ENCODE results near the gene CAMTA1. TPM values are rescaled to one million over a fixed set of nuclear protein-coding genes. Genes with fewer than 3 reads are reported as not detected.

CAMTA1 gene
- total and polyA plus RNA-seq, 9 of the 15 experiments (the other 6 are each of a cell fraction or from before 2014, with no cell fraction given) = 43.9 to 161 (median 65.9) TPM

DNA sequence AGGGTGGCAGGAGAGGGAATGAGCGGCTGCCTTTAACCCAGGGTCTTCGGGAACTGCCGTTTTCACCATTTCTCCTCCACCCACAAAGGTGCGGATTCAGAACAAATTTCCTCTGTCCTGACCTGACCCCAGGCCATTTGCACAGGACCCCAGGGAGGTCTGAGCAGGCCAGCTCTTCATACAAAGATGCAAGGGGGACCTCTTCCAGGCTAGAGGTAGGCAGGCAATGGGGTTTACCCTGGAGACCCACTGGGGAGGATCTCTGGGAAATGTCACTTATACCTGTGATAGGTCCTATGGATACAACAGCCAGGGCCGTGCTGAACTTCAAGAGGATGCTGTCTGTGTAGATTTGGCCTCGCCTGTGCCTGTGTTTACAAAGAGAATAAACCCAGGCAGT, 896.1 kb downstream of the CAMTA1 start (continued):
- TF ChIP-seq, protein P1, sequence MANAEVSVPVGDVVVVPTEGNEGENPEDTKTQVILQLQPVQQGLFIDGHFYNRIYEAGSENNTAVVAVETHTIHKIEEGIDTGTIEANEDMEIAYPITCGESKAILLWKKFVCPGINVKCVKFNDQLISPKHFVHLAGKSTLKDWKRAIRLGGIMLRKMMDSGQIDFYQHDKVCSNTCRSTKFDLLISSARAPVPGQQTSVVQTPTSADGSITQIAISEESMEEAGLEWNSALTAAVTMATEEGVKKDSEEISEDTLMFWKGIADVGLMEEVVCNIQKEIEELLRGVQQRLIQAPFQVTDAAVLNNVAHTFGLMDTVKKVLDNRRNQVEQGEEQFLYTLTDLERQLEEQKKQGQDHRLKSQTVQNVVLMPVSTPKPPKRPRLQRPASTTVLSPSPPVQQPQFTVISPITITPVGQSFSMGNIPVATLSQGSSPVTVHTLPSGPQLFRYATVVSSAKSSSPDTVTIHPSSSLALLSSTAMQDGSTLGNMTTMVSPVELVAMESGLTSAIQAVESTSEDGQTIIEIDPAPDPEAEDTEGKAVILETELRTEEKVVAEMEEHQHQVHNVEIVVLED (CRISPR knock-in tag; IDR thresholded peaks at IDR 0.05) = no peak

- Histone ChIP-seq H3K9me1 (ENCODE audit: control insufficient read depth, insufficient read depth, low read length) (no peaks in the 10 kb centered on the region), H3K4me1 (replicated peaks in 1 of 2; ENCODE audit: control insufficient read depth in 2 of 2, insufficient read depth in 2 of 2, low read length in 2 of 2) (peaks cover 0 to 18% of the 10 kb centered on the region in 2 experiments; a peak in 3 of 5 replicates)
- TF ChIP-seq MGA (IDR thresholded peaks at IDR 0.05) (no peak), BRD4 (IDR thresholded peaks at IDR 0.05) (no peak), MAFF (IDR thresholded peaks at IDR 0.05; ENCODE audit: low read length) (no peak), POU5F1 (IDR thresholded peaks at IDR 0.05; ENCODE audit: borderline replicate concordance, low read depth, low read length, partially characterized antibody) (no peak), ZNF778 (CRISPR knock-in tag; IDR thresholded peaks at IDR 0.05) (no peak), SOX6 (IDR thresholded peaks at IDR 0.05) (no peak), NONO (IDR thresholded peaks at IDR 0.05; ENCODE audit: low read depth in 2 of 2, low read length in 1 of 2) (no peak), CTBP1 (IDR thresholded peaks at IDR 0.05; ENCODE audit: borderline replicate concordance) (no peak)
Measured at GRCh38 chr1:7683521-7683920, 898.3 kb downstream of the CAMTA1 start.

More at GRCh38 chr1:7683521-7683920, 898.3 kb downstream of the CAMTA1 start:
- Histone ChIP-seq H3K9ac (ENCODE audit: insufficient read depth in 1 of 2, low read depth in 2 of 2, low read length in 2 of 2) (no peak overlapping the region; a peak in 1 of 4 replicates), H3K36me3 (ENCODE audit: control insufficient read depth, insufficient read depth, low read length) (no peaks in the 10 kb centered on the region), H3K4me3 (no peak overlapping the region), H3K4me2 (ENCODE audit: insufficient read depth, low read length) (no peak overlapping the region), H2AFZ (ENCODE audit: low read depth, low read length) (no peak overlapping the region), H3K27ac (ENCODE audit: extremely low read depth, low read depth, low read length) (no peak overlapping the region), H3K9me3 (replicated peaks; ENCODE audit: control insufficient read depth, insufficient read depth, low read depth, low read length) (no peaks in the 10 kb centered on the region), H4K20me1 (replicated peaks; ENCODE audit: control insufficient read depth, insufficient read depth, low read length) (peaks cover 15% of the 10 kb centered on the region), H3K27me3 (ENCODE audit: control insufficient read depth in 2 of 2, insufficient read depth in 2 of 2, low read length in 2 of 2) (peaks cover 64 to 96% of the 10 kb centered on the region in 2 experiments), H3K79me2 (ENCODE audit: control insufficient read depth, insufficient read depth, low read length) (no peaks in the 10 kb centered on the region)
- 4% methylated on average over 15 of the region's 15 CpGs for WGBS (ENCODE audit: insufficient coverage, low coverage, missing lambda C conversion rate)
- ChIA-PET POLR2A (no interaction called here), CTCF (ENCODE audit: low intra/inter-chr PET ratio) (no interaction called here)
- intact Hi-C loops (cut with micrococcal nuclease) = no loop called here
- ATAC-seq (no peak), DNase-seq (ENCODE audit: extremely low read depth in 1 of 4, low spot score in 3 of 4) (no peak), FAIRE-seq (no peak)
- in situ Hi-C loops (cut with MboI) = loop anchor here (5.0 kb wide), 1 partner anchor 219 kb away; no protein-coding TSS in a partner anchor
- BruUV-seq (replicated peaks) = no TSS peak
